ENCODE results near the gene ELK4.

The ELK4 gene

DNA sequence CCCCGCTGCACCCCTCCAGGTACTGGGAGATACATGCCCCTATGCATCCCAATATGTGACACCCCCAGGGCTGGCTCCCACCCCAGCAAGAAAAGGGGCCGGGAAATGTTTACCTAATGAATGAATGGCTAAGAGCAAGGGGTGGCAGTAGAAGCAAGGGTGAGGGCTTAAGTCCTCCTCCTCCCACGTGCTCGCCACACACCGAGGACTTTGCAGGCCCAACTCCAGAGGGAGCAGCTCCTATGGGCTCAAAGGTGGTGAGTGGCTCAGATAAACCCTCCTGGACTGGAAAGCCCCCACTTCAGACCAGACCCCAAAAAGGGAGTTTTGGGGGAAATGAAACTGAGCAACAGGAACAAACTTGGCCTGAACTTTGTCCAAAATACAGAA, 37.1 kb upstream of the ELK4 start:
- no peak overlapping the region for H3K4me3 ChIP-seq (ENCODE audit: low read depth, low read length)
- TF ChIP-seq, protein P1, sequence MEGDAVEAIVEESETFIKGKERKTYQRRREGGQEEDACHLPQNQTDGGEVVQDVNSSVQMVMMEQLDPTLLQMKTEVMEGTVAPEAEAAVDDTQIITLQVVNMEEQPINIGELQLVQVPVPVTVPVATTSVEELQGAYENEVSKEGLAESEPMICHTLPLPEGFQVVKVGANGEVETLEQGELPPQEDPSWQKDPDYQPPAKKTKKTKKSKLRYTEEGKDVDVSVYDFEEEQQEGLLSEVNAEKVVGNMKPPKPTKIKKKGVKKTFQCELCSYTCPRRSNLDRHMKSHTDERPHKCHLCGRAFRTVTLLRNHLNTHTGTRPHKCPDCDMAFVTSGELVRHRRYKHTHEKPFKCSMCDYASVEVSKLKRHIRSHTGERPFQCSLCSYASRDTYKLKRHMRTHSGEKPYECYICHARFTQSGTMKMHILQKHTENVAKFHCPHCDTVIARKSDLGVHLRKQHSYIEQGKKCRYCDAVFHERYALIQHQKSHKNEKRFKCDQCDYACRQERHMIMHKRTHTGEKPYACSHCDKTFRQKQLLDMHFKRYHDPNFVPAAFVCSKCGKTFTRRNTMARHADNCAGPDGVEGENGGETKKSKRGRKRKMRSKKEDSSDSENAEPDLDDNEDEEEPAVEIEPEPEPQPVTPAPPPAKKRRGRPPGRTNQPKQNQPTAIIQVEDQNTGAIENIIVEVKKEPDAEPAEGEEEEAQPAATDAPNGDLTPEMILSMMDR (IDR thresholded peaks at IDR 0.05; ENCODE audit: low read depth, low read length), result no peak

DNA sequence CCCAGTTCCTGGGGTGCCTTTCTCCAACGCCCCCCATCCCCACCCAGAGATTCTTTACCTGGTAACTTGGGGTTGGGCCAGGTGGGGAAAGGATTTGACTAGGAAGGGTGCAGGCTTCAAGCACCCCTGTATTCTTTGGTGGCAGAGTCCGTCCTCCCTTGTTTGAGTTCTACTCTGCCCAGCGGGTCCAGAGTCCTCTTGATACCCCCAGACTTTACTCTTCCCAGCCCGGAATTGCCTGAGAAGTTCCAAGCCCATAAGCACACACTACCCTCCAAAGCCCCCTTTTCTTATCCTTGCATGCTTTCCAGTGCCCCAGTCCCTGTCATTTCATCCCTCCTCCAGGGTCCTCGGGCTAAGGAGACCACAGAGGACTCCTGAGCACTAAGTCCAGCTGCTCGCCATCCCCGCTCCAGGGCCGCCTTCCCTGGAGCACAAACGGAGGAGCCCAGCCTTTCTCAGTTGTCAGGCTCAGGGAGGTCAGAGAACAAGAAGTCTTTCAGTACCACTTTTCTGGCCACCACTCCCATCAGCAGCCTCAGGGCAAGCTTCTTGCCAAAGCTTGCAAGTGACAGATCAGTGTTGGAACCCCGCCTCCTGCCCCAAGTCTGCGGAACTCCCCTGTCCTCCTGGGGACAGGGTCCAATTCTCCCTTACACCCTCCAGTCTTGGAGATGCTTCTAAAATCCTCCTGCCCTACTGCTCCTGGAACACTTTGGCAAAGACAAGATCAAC, 36.3 kb upstream of the ELK4 start:
- no peak overlapping the region for H3K4me3 ChIP-seq (ENCODE audit: low read depth, low read length)
- TF ChIP-seq, protein P1 (IDR thresholded peaks at IDR 0.05; ENCODE audit: low read depth, low read length), result no peak

DNA sequence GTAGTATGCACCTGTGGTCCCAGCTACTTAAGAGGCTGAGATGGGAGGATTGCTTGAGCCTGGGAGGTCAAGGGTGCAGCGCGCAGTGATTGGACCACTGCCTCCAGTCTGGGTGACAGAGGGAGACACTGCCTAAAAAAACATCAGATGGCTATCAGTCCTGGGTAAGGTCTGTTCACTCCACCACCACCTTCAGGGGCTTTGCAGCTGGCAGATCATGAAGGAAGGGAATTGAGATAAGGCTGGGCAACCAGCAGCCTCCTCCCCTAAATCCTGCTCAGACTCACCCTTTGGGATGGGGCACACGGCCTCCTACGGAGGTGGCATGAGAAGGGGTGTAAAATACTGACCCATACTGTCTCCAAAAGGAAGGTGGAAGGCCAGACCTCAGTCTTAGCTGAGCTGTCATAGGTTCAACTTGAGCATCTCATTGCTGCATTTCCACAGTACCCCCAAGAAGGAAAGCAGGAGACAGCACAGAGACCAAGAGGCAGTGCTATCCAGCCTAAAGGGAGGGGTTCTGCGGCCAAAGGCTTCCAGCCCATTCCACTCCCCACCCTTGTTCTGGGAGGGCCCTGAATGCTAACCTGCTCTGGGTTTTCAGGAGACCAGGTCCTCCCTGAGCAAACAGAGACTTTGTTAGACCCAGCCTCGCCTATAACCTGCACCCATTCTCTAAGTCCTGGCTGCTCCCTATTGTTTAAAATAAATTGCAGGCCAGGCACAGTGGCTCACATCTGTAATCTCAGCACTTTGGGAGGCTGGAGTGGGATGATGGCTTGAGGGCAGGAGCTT, 34.8 kb upstream of the ELK4 start:
- H3K4me3 ChIP-seq (ENCODE audit: low read depth, low read length), result no peak overlapping the region
- TF ChIP-seq, protein P1 (IDR thresholded peaks at IDR 0.05; ENCODE audit: low read depth, low read length), result no peak

DNA sequence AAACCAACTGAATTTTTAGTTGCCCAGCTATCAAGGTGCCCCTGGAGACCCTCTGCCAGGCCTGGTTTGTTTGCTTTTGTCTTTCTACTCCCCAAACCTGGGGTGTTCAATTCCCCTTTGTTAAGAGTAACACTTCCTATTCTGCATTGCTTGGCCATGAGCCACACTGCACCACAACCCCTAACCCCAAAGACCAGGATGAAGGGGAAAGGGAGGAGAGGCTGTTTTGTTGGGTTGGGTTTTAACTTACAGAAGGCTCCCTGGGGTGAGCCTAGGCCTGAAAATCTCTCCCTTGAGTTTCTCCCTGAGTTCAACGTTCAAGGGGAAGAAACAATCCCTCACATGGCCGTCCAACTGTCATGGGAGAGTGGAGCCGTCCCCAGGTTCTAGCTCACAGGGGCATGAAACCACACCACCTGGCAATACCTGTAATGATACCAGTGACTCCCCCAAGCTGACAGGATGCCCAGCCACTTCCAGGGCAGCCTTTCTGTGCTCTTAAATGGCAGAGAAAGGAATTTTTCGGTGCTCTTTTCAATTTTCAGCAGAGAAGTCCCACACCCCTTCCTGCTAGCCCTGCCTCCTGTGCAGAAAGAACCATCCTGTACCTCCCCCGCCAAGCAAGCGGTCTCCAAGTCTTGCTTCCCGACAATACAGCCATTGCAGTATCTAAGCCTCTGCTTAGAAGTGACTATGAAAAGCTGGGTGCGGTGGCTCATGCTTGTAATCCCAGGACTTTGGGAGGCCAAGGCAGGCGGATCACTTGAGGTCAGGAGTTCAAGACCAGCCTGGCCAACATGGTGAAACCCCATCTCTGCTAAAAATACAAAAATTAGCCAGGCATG, 33.6 kb upstream of the ELK4 start:
- TF ChIP-seq, protein P1 (IDR thresholded peaks at IDR 0.05; ENCODE audit: low read depth, low read length), result no peak
- H3K4me3 ChIP-seq (ENCODE audit: low read depth, low read length), result no peak overlapping the region

DNA sequence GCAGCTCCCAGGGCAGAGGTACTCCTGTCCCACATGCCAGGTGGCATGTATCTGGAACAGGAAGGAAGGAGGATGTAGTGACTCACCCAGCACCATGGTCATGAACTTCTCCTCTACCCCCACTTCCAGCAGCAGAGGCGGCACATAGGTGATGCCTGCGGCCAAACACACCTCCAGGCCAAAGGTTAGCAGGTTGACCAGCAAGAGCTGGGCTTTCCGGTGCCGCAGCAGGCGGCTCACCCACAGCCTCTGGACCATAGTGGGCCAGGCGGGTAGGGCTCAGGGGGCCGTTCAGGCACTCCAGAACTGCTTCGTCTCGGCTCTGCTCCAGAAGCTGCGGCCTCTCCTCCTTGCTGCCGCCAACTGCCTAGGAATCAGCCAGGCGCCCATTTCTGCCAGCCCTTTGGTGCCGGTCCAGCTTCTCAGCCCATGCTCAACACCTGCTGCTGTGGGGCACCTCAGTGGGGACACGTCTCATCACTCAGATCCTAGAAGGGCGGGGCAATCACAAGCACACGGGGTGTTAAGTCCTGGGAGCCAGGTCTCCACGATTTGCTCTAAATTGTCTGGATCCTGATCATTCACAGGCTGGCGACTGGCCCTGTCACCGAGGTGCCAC, 32.7 kb upstream of the ELK4 start:
- TF ChIP-seq, protein P1 (IDR thresholded peaks at IDR 0.05; ENCODE audit: low read depth, low read length), result no peak
- H3K4me3 ChIP-seq (ENCODE audit: low read depth, low read length), result no peak overlapping the region

DNA sequence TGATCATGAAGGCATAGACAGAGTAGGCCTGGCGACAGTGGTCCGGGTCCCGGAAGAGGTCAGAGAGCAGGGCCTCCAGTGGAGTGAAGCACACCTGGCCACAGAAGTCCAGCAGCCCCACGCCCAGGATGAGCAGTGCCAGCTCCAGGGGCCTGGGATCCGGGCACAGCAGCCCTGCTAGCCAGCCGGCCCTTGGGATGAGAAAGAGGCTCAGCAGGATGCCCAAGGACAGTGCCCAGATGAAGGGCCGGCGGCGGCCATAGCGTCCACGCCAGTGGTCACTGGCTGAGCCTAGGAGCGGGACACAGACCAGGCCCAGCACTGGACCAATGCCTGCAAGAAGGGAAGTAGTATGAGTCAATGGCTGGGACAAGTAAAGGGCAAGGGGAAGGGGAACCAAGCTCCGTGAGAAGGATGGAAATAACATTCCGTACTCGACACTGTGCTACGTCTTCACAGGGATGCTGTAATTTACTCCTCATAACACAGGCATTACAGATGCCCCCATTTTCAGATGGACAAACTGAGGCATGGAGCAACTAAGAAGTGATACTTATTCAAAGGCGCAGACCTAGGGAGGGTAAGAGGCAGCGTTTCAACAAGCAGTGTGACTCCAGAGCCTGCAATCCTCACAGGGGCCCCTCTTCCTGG, 31.6 kb upstream of the ELK4 start:
- TF ChIP-seq, protein P1 (IDR thresholded peaks at IDR 0.05; ENCODE audit: low read depth, low read length), result no peak
- no peak overlapping the region for H3K4me3 ChIP-seq (ENCODE audit: low read depth, low read length)

All from WI38 (cell line).